Glutamatergic neuron (in vitro differentiated cells): ENCODE data around the gene ZNF668. TPM values are rescaled to one million over a fixed set of nuclear protein-coding genes. Genes with fewer than 3 reads are reported as not detected.
A peak's percentile ranks its signal among the peaks of the same experiment; 100 is the strongest.
"Not testable (repeated sequence)": the region's sequence is repeated elsewhere in the genome, so short reads cannot be mapped to it uniquely, and the experiment has no call there.

ENCODE experiments used
- DNase-seq: peaks from one replicate; pipeline ENCODE4 v3.0.0; 2022
- H3K27ac Mint-ChIP-seq: one replicate; pipeline ENCODE4 v1.8.0; 2020; ENCODE audit warnings: mild to moderate bottlenecking, mixed read lengths, inconsistent platforms; ENCODE audit not compliant: unreplicated experiment
- H3K27me3 Mint-ChIP-seq: one replicate; pipeline ENCODE4 v1.8.0; 2020; ENCODE audit warnings: mild to moderate bottlenecking, moderate library complexity, mixed read lengths, inconsistent platforms; ENCODE audit not compliant: unreplicated experiment
- H3K36me3 Mint-ChIP-seq: one replicate; pipeline ENCODE4 v1.8.0; 2020; ENCODE audit warnings: mild to moderate bottlenecking, mixed read lengths, inconsistent platforms; ENCODE audit not compliant: unreplicated experiment
- H3K4me1 Mint-ChIP-seq: one replicate; pipeline ENCODE4 v1.8.0; 2020; ENCODE audit warnings: mild to moderate bottlenecking, low read depth, mixed read lengths, inconsistent platforms; ENCODE audit not compliant: unreplicated experiment
- H3K4me3 Mint-ChIP-seq: one replicate; pipeline ENCODE4 v1.8.0; 2020; ENCODE audit warnings: mild to moderate bottlenecking, mixed read lengths, inconsistent platforms; ENCODE audit not compliant: unreplicated experiment
- H3K9me3 Mint-ChIP-seq: one replicate; pipeline ENCODE4 v1.8.0; 2020; ENCODE audit warnings: mild to moderate bottlenecking, moderate library complexity, mixed read lengths, inconsistent platforms; ENCODE audit not compliant: unreplicated experiment
- total RNA-seq: library from RNA; stranded (reverse); fragmentation: NEBNext Ultra II Directional; extraction: Animal tissue kit (Norgen Biotek cat#: 25700); gene quantifications from one replicate; pipeline ENCODE4 v1.2.1, GENCODE V29; 2021; ENCODE audit not compliant: unreplicated experiment
- TF ChIP-seq, protein P1 (sequence below): fragments of 200-600 bp; sonication (generic); IDR thresholded peaks from one replicate; pipeline ENCODE4 v1.5.0; 2021; ENCODE audit not compliant: partially characterized antibody, unreplicated experiment

The ZNF668 gene
- total RNA-seq, 1 donor from 2014 or later = 15.5 TPM

DNA sequence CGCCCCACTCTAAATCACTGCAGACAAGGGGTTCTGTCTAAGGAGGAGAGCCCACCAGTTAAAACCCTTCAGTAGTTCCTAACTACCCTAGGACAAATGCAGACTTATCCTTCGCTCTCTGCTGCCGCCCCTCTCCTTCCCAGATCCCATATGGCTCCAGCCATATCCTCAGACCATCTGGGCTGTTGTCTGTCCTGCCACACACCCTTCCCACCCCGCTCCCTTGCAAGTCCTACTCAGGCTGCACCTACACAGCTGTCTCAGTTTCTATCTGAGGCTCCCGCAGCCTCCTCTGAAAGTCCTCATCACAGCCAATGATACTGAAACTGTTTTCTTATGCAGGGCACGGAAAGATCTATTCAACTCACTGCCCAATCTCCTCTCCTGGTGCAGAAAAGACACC, 33.4 kb upstream of the ZNF668 start:
- Mint-ChIP-seq H3K9me3 (peaks cover 17% of the 10 kb centered on the region), H3K36me3 (no peaks in the 10 kb centered on the region), H3K4me1 (peaks cover 11% of the 10 kb centered on the region), H3K27ac (peak overlapping the region; percentile 99), H3K27me3 (peaks cover 8% of the 10 kb centered on the region), H3K4me3 (peak overlapping the region; percentile 89)
- peak; percentile 58 for DNase-seq
- TF ChIP-seq, protein P1, sequence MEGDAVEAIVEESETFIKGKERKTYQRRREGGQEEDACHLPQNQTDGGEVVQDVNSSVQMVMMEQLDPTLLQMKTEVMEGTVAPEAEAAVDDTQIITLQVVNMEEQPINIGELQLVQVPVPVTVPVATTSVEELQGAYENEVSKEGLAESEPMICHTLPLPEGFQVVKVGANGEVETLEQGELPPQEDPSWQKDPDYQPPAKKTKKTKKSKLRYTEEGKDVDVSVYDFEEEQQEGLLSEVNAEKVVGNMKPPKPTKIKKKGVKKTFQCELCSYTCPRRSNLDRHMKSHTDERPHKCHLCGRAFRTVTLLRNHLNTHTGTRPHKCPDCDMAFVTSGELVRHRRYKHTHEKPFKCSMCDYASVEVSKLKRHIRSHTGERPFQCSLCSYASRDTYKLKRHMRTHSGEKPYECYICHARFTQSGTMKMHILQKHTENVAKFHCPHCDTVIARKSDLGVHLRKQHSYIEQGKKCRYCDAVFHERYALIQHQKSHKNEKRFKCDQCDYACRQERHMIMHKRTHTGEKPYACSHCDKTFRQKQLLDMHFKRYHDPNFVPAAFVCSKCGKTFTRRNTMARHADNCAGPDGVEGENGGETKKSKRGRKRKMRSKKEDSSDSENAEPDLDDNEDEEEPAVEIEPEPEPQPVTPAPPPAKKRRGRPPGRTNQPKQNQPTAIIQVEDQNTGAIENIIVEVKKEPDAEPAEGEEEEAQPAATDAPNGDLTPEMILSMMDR = no peak

- H3K9me3 Mint-ChIP-seq = peaks cover 17% of the 10 kb centered on the region
- peaks cover 8% of the 10 kb centered on the region for H3K27me3 Mint-ChIP-seq
- no peak for DNase-seq
- no peaks in the 10 kb centered on the region for H3K36me3 Mint-ChIP-seq
- TF ChIP-seq, protein P1 = no peak
- H3K27ac Mint-ChIP-seq = peak overlapping the region; percentile 99
- peak overlapping the region; percentile 89 for H3K4me3 Mint-ChIP-seq
- peaks cover 11% of the 10 kb centered on the region for H3K4me1 Mint-ChIP-seq
Measured at GRCh38 chr16:31106509-31107464, 32.7 kb upstream of the ZNF668 start.

- H3K36me3 Mint-ChIP-seq = no peaks in the 10 kb centered on the region
Measured at GRCh38 chr16:31105677-31106213, 31.7 kb upstream of the ZNF668 start.

DNA sequence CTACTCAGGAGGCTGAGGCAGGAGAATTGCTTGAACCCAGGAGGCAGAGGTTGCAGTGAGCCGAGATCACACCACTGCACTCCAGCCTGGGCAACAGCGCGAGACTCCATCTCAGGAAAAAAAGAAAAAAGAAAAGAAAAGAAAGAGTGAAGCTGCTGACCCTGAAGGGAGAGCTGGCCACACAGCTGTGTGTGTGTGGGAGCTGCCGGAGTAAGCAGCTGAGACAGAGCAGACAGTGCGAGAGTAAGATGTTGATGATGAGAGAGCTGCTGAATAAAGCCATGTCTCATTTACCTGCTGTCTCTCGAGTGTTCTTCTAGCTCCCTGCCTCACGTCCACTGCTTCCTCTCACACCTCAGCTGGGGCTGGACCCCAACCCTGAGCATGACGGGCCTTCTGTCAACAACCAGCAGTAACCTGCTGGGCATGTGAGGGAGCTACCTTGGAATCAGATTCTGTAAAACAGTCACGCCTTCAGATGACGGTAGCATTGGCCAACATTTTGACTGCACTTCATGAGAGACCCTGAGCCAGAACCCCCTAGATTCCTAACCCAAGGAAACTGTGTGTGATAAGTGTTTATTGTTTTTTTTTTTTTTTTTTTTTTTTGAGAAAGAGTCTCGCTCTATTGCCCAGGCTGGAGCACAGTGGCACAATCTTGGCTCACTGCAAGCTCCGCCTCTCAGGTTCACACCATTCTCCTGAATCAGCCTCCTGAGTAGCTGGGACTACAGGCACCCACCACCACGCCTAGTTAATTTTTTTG, 27.0 kb upstream of the ZNF668 start:
- not testable (repeated sequence) for H3K27me3 Mint-ChIP-seq, DNase-seq, H3K36me3 Mint-ChIP-seq, H3K4me1 Mint-ChIP-seq, H3K27ac Mint-ChIP-seq, H3K9me3 Mint-ChIP-seq, H3K4me3 Mint-ChIP-seq

More at GRCh38 chr16:31105677-31106213, 31.7 kb upstream of the ZNF668 start:
- Mint-ChIP-seq H3K4me3 (no peak overlapping the region), H3K27me3 (peaks cover 8% of the 10 kb centered on the region), H3K27ac (no peak overlapping the region), H3K4me1 (peaks cover 11% of the 10 kb centered on the region), H3K9me3 (peaks cover 17% of the 10 kb centered on the region)
- DNase-seq = peak; percentile 78
- TF ChIP-seq, protein P1 = peak; percentile 72

- TF ChIP-seq, protein P1 = no peak
- no peak for DNase-seq
- no peaks in the 10 kb centered on the region for H3K36me3 Mint-ChIP-seq
- no peak overlapping the region for H3K27ac Mint-ChIP-seq
- no peaks in the 10 kb centered on the region for H3K4me1 Mint-ChIP-seq
- no peak overlapping the region for H3K4me3 Mint-ChIP-seq
- H3K27me3 Mint-ChIP-seq = peaks cover 3% of the 10 kb centered on the region
- H3K9me3 Mint-ChIP-seq = peaks cover 9% of the 10 kb centered on the region
Measured at GRCh38 chr16:31099860-31100638, 26.0 kb upstream of the ZNF668 start.
